Osteoblast (primary cell): ENCODE results near the gene XRCC1. TPM values are rescaled to one million over a fixed set of nuclear protein-coding genes. Genes with fewer than 3 reads are reported as not detected.

Experiments
- DNase-seq: peaks from one replicate; pipeline ENCODE4 v3.0.0; 2011; ENCODE audit warnings: low spot score, mixed read lengths; ENCODE audit not compliant: insufficient read length; ENCODE audit errors: missing footprints
- H2AFZ ChIP-seq: 2 replicates; pipeline ENCODE4 v1.6.0; 2011; ENCODE audit warnings: mild to moderate bottlenecking, low read length
- H3K27ac ChIP-seq: 2 replicates; pipeline ENCODE4 v1.5.1; 2011; ENCODE audit warnings: mild to moderate bottlenecking, low read depth, low read length, moderate library complexity
- H3K27me3 ChIP-seq: 2 replicates; pipeline ENCODE4 v1.6.0; 2012; ENCODE audit warnings: mild to moderate bottlenecking, control low read depth, inconsistent platforms, low read length, moderate library complexity; ENCODE audit not compliant: insufficient read depth
- H3K36me3 ChIP-seq: 2 replicates; pipeline ENCODE4 v1.5.1; 2011; ENCODE audit warnings: mild to moderate bottlenecking, low read length, control low read depth, moderate library complexity; ENCODE audit not compliant: insufficient read depth
- H3K4me1 ChIP-seq: 2 replicates; pipeline ENCODE4 v1.5.1; 2011; ENCODE audit warnings: mild to moderate bottlenecking, low read length, control low read depth, moderate library complexity; ENCODE audit not compliant: insufficient read depth
- H3K4me2 ChIP-seq: 2 replicates; pipeline ENCODE4 v1.6.0; 2011; ENCODE audit warnings: mild to moderate bottlenecking, low read length; ENCODE audit not compliant: insufficient read depth
- H3K4me3 ChIP-seq: fragments of 200-600 bp; sonication (generic); 3 replicates; pipeline ENCODE4 v1.5.1; 2012; ENCODE audit warnings: mild to moderate bottlenecking, low read length, inconsistent platforms; ENCODE audit not compliant: insufficient read depth
- H3K79me2 ChIP-seq: 2 replicates; pipeline ENCODE4 v1.6.0; 2012; ENCODE audit warnings: mild to moderate bottlenecking, low read length, control low read depth, inconsistent platforms; ENCODE audit not compliant: insufficient read depth
- H3K9me3 ChIP-seq: 2 replicates; pipeline ENCODE4 v1.5.1; 2011; ENCODE audit warnings: low read depth, low read length, control low read depth
- H4K20me1 ChIP-seq: 2 replicates; pipeline ENCODE4 v1.6.0; 2012; ENCODE audit warnings: mild to moderate bottlenecking, low read length, control low read depth; ENCODE audit not compliant: insufficient read depth
- total RNA-seq: library from RNA; depleted of rRNA; stranded (reverse); fragments of >200 nt; gene quantifications from 2 replicates; pipeline ENCODE4 v1.2.3, GENCODE V29; 2012
- TF ChIP-seq, protein P1 (sequence below): IDR thresholded peaks from 2 replicates; pipeline ENCODE4 v1.5.1; 2011; ENCODE audit warnings: mild to moderate bottlenecking, low read depth, low read length, moderate library complexity; ENCODE audit errors: extremely low read depth

XRCC1 gene, protein sequence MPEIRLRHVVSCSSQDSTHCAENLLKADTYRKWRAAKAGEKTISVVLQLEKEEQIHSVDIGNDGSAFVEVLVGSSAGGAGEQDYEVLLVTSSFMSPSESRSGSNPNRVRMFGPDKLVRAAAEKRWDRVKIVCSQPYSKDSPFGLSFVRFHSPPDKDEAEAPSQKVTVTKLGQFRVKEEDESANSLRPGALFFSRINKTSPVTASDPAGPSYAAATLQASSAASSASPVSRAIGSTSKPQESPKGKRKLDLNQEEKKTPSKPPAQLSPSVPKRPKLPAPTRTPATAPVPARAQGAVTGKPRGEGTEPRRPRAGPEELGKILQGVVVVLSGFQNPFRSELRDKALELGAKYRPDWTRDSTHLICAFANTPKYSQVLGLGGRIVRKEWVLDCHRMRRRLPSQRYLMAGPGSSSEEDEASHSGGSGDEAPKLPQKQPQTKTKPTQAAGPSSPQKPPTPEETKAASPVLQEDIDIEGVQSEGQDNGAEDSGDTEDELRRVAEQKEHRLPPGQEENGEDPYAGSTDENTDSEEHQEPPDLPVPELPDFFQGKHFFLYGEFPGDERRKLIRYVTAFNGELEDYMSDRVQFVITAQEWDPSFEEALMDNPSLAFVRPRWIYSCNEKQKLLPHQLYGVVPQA
- total RNA-seq: 21.4 and 22.7 TPM in 2 replicates

DNA sequence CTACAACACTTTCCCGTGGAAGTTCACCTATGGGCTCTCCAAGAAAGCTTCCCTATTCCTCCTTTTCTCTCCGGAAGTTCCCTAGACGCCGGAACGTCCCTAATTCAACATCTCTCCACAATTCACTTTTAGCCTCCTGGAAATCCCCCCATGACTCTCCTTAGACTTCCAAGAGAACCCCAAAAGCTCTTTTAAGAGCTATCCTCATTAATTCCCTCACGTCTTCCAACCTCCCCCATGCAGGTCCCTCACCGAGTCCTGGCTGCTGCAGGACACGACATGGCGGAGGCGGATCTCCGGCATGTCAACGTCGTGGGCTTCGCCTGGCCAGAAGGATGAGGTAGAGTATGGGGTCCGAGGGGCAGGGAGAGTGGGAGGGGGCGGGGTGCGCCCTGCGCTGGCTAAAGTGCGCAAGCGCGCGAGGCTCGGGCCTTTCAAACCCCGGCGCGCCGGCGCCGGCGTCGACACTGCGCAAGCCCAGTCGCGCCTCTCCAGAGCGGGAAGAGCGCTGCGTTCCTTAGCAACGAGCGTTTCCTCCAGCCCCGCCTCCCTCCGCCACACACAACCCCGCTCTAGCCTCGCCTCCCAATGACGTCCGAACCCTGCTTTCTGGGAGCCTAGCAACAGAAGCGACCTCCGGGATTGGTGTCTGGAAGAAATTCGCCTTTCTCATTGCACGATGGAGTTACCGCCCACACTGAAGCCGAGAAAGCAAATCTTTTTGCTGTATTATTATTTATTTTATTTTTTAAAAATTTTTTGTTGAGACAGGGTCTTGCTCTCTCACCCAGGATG, at the start of gene XRCC1, which contains the start of gene PINLYP:
Gene XRCC1 (minus strand): TSS at position 372 of the 795 bp plus-strand sequence. CDS start 69 bp downstream, at position 303.
Gene PINLYP (plus strand): TSS at position 646 of the 795 bp plus-strand sequence. CDS start 1,391 bp downstream, outside the sequence.
- peak; percentile 98 for DNase-seq
- Histone ChIP-seq H3K36me3 (no peaks in the 10 kb centered on the region), H4K20me1 (no peaks in the 10 kb centered on the region), H3K27ac (peak within 1 kb of the TSS; percentile 84), H3K9me3 (no peaks in the 10 kb centered on the region), H3K4me3 (peak within 1 kb of the TSS; percentile 100), H3K4me1 (peaks cover 18% of the 10 kb centered on the region), H3K27me3 (no peaks in the 10 kb centered on the region), H3K79me2 (peaks cover 38% of the 10 kb centered on the region), H3K4me2 (peak within 1 kb of the TSS; percentile 97), H2AFZ (peak within 1 kb of the TSS; percentile 98)
- TF ChIP-seq, protein P1, sequence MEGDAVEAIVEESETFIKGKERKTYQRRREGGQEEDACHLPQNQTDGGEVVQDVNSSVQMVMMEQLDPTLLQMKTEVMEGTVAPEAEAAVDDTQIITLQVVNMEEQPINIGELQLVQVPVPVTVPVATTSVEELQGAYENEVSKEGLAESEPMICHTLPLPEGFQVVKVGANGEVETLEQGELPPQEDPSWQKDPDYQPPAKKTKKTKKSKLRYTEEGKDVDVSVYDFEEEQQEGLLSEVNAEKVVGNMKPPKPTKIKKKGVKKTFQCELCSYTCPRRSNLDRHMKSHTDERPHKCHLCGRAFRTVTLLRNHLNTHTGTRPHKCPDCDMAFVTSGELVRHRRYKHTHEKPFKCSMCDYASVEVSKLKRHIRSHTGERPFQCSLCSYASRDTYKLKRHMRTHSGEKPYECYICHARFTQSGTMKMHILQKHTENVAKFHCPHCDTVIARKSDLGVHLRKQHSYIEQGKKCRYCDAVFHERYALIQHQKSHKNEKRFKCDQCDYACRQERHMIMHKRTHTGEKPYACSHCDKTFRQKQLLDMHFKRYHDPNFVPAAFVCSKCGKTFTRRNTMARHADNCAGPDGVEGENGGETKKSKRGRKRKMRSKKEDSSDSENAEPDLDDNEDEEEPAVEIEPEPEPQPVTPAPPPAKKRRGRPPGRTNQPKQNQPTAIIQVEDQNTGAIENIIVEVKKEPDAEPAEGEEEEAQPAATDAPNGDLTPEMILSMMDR: no peak

DNA sequence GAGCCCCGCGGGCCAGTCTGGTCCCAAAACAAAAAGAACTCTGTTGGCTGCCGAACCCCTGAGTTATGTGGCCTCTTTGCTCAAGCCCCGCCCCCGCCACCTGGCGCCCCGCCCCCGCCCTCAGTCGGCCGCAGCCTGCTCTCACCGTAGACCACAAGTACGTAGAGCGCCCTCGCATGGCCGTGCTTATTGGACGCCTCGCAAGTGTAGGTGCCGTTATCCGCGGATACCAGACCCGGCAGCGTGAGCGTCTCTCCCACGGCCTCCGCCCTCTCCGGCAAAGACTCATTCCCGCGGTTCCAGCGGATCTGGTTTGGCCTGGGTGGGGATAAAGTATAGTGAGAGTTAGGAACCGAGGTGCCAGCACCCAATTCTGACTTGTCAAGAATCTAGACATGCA, 49.6 kb upstream of the XRCC1 start:
- Histone ChIP-seq H3K27me3 (no peaks in the 10 kb centered on the region), H3K9me3 (no peaks in the 10 kb centered on the region), H2AFZ (no peak overlapping the region), H3K79me2 (no peaks in the 10 kb centered on the region), H3K27ac (no peak overlapping the region), H4K20me1 (no peaks in the 10 kb centered on the region), H3K4me1 (peaks cover 3% of the 10 kb centered on the region), H3K4me2 (no peak overlapping the region), H3K36me3 (no peaks in the 10 kb centered on the region), H3K4me3 (no peak overlapping the region)
- TF ChIP-seq, protein P1: no peak
- peak; percentile 84 for DNase-seq

DNA sequence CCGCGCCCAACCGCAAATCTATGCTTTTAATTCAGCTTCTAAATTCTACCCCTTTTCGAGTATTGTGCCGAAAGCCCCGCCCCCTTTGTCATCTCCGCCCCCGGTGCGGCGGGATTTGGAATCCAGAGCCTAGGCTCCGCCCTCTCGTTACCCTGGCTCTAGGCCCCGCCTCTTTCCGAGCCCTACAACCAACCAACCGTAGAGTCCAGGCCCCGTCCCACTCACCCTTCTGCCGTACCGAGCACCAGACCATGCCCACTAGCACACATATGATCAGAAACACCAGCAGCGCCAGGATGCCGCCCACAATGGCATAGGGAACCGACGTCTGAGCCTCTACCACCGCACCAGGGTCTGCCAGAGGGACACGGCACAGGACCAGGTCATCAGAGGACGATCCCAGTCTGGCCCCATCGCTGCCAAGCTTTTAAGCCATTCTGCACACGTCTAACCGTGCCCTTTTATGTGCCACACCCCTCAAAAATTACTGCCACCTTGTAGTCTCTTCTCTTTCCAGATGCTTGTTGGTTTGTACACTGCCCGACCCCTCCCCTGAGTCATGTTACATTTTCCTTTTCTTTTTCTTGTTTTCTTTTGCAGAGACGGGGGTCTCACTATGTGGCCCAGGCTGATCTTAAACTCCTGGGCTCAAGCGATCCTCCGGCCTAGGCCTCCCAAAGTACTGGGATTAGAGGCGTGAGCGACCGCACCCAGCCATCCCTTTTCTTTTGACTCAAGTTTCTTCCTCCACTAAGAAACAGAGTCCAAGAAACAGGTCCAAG, 48.8 kb upstream of the XRCC1 start:
- Histone ChIP-seq H4K20me1 (no peaks in the 10 kb centered on the region), H3K4me1 (peaks cover 3% of the 10 kb centered on the region), H2AFZ (no peak overlapping the region), H3K36me3 (no peaks in the 10 kb centered on the region), H3K4me2 (no peak overlapping the region), H3K9me3 (no peaks in the 10 kb centered on the region), H3K27me3 (no peaks in the 10 kb centered on the region), H3K79me2 (peaks cover 2% of the 10 kb centered on the region), H3K27ac (no peak overlapping the region), H3K4me3 (no peak overlapping the region)
- DNase-seq: peak; percentile 4
- TF ChIP-seq, protein P1: no peak
